ENCODE data around the gene PROM2. TPM values are rescaled to one million over a fixed set of nuclear protein-coding genes. Genes with fewer than 3 reads are reported as not detected.

PROM2 gene
- total and polyA plus RNA-seq, 4 experiments from 2014 or later = 0.87 to 1.1 TPM; not detected in 2

DNA sequence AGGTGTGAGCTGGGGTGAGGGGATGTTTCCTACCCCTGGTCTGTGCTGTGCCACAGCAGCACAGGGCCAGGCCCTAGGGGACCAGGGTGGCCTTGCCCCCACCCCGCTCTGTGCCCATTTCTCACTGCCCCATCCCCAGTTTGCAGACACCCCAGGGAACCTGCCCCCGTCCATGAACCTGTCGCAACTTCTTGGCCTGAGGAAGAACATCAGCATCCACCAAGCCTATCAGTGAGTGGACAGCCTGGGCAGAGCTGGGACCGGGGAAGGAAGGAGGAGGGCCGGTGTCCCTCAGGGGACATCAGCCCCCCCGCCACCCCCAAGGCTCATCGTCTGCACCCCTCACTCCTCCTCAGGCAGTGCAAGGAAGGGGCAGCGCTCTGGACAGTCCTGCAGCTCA is 7.5 kb downstream of the PROM2 start:
- Mint-ChIP-seq H3K27me3 (no peaks in the 10 kb centered on the region), H3K4me3 (no peak overlapping the region), H3K27ac (peak overlapping the region in 1 of 7 donors; percentile 43), H3K4me1 (no peaks in the 10 kb centered on the region), H3K9me3 (peaks cover 0 to 2% (median 0%) of the 10 kb centered on the region in 8 donors), H3K36me3 (no peaks in the 10 kb centered on the region)
- no peaks in the 10 kb centered on the region for H3K27me3 ChIP-seq (ENCODE audit: insufficient read depth, low read length)
- H3K4me3 ChIP-seq (ENCODE audit: low read length in 2 of 2) = no peak overlapping the region
- H3K9me3 ChIP-seq (ENCODE audit: control insufficient read depth in 1 of 2, low read length in 2 of 2) = no peaks in the 10 kb centered on the region
- DNase-seq = no peak
- intact Hi-C loops (cut with micrococcal nuclease) = no loop called here
- no peaks in the 10 kb centered on the region for H3K4me1 ChIP-seq (ENCODE audit: insufficient read depth, low read length)
- CTCF ChIA-PET (ENCODE audit: partially characterized antibody) = no interaction called here
- POLR2A ChIA-PET (ENCODE audit: partially characterized antibody) = no interaction called here
- no peak overlapping the region for H3K27ac ChIP-seq (ENCODE audit: low read depth, low read length)
- no peaks in the 10 kb centered on the region for H3K36me3 ChIP-seq (ENCODE audit: insufficient read depth, low read length)

DNA sequence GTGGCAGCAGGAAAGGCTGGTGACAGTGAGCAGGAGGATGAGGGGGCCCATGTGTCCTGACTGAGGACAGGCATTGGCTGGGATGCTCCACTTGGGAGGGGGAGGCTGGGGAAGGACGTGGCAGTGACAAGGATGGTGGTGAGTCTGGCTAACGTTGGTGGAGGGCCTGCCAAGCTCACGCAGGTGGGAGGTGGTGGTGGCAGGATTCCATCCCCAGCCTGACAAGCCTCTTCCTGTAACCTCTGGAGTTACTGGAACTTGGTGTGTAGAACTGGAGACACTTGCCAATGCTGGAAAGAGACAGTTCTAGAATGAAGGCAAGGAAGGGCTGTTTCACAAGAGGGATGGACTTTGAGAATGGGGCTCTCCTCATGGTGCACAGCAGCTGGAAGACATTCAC is 8.2 kb downstream of the PROM2 start:
- DNase-seq = no peak
- Histone ChIP-seq H3K4me1 (ENCODE audit: insufficient read depth, low read length) (no peaks in the 10 kb centered on the region), H3K36me3 (ENCODE audit: insufficient read depth, low read length) (no peaks in the 10 kb centered on the region), H3K27me3 (ENCODE audit: insufficient read depth, low read length) (no peaks in the 10 kb centered on the region), H3K27ac (ENCODE audit: low read depth, low read length) (no peak overlapping the region), H3K9me3 (ENCODE audit: control insufficient read depth in 1 of 2, low read length in 2 of 2) (no peaks in the 10 kb centered on the region), H3K4me3 (ENCODE audit: low read length in 2 of 2) (no peak overlapping the region)
- no peak overlapping the region for H3K27ac Mint-ChIP-seq
- no peaks in the 10 kb centered on the region for H3K4me1 Mint-ChIP-seq
- no peak overlapping the region for H3K4me3 Mint-ChIP-seq
- no peaks in the 10 kb centered on the region for H3K27me3 Mint-ChIP-seq
- intact Hi-C loops (cut with micrococcal nuclease) = no loop called here
- peaks cover 0 to 2% (median 0%) of the 10 kb centered on the region in 8 donors for H3K9me3 Mint-ChIP-seq
- no peaks in the 10 kb centered on the region for H3K36me3 Mint-ChIP-seq
- POLR2A ChIA-PET (ENCODE audit: partially characterized antibody) = no interaction called here
- CTCF ChIA-PET (ENCODE audit: partially characterized antibody) = no interaction called here

DNA sequence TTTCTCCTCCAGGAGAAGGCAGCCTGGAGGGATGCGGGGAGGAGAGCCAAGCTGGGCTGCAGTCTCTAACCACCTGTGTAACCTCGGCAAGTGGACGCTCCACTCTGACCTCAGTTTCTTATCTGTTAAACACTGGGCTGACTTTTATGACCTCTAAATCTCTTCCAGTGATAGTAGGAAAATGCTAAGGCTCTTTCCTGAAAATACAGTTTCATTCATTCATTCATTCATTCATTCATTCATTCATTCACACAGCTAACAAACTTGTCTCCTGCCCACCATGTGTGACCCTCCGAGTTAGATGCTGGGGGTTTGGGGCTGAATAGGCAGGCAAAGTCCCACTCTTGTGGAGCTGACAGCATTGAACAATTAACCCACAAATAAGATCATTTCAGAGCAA is 9.3 kb downstream of the PROM2 start:
- H3K36me3 Mint-ChIP-seq = no peaks in the 10 kb centered on the region
- no peaks in the 10 kb centered on the region for H3K4me1 ChIP-seq (ENCODE audit: insufficient read depth, low read length)
- intact Hi-C loops (cut with micrococcal nuclease) = no loop called here
- H3K27me3 Mint-ChIP-seq = no peaks in the 10 kb centered on the region
- H3K4me3 Mint-ChIP-seq = no peak overlapping the region
- H3K4me3 ChIP-seq (ENCODE audit: low read length in 2 of 2) = no peak overlapping the region
- no peaks in the 10 kb centered on the region for H3K9me3 Mint-ChIP-seq
- no peak for DNase-seq
- H3K4me1 Mint-ChIP-seq = no peaks in the 10 kb centered on the region
- no peak overlapping the region for H3K27ac Mint-ChIP-seq
- H3K27ac ChIP-seq (ENCODE audit: low read depth, low read length) = no peak overlapping the region
- H3K9me3 ChIP-seq (ENCODE audit: control insufficient read depth in 1 of 2, low read length in 2 of 2) = no peaks in the 10 kb centered on the region
- no peaks in the 10 kb centered on the region for H3K27me3 ChIP-seq (ENCODE audit: insufficient read depth, low read length)
- ChIA-PET POLR2A (ENCODE audit: partially characterized antibody) (no interaction called here), CTCF (ENCODE audit: partially characterized antibody) (no interaction called here)
- H3K36me3 ChIP-seq (ENCODE audit: insufficient read depth, low read length) = no peaks in the 10 kb centered on the region

DNA sequence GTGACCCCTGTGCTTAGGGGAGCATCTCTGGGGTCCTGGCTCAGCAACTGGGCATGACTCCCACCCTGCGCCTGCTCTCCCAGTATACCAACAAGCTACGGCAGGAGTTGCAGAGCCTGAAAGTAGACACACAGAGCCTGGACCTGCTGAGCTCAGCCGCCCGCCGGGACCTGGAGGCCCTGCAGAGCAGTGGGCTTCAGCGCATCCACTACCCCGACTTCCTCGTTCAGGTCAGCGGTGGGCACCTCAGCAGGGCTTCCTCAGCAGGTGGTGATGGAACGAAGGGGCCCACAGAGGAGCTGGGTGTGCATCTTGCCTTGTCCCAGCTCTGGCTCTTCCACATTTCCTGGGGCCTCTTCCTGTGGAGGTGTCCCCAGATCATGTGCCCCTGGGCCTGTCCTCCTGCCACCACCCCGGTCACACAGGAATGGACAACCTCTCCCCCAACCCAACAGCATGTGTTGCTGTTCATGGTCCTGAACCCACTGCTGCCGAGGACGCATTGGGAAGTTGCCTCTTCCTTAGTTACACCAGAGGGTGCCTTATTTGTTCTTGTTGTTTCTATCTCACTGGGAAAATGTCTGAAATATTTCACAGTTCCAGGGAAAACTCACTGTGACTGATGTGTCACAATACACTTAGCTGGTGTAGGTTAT is 10.8 kb downstream of the PROM2 start:
- no peak overlapping the region for H3K27ac Mint-ChIP-seq
- no peaks in the 10 kb centered on the region for H3K27me3 Mint-ChIP-seq
- Histone ChIP-seq H3K36me3 (ENCODE audit: insufficient read depth, low read length) (no peaks in the 10 kb centered on the region), H3K9me3 (ENCODE audit: control insufficient read depth in 1 of 2, low read length in 2 of 2) (no peaks in the 10 kb centered on the region), H3K27me3 (ENCODE audit: insufficient read depth, low read length) (no peaks in the 10 kb centered on the region), H3K27ac (ENCODE audit: low read depth, low read length) (no peak overlapping the region), H3K4me3 (ENCODE audit: low read length in 2 of 2) (no peak overlapping the region), H3K4me1 (ENCODE audit: insufficient read depth, low read length) (no peaks in the 10 kb centered on the region)
- peaks cover 0 to 2% (median under 1%) of the 10 kb centered on the region in 8 donors for H3K9me3 Mint-ChIP-seq
- no peaks in the 10 kb centered on the region for H3K4me1 Mint-ChIP-seq
- no peak overlapping the region for H3K4me3 Mint-ChIP-seq
- H3K36me3 Mint-ChIP-seq = peaks cover 0 to under 1% of the 10 kb centered on the region in 2 donors
- DNase-seq = no peak
- intact Hi-C loops (cut with micrococcal nuclease) = no loop called here
- POLR2A ChIA-PET (ENCODE audit: partially characterized antibody) = no interaction called here
- CTCF ChIA-PET (ENCODE audit: partially characterized antibody) = no interaction called here

DNA sequence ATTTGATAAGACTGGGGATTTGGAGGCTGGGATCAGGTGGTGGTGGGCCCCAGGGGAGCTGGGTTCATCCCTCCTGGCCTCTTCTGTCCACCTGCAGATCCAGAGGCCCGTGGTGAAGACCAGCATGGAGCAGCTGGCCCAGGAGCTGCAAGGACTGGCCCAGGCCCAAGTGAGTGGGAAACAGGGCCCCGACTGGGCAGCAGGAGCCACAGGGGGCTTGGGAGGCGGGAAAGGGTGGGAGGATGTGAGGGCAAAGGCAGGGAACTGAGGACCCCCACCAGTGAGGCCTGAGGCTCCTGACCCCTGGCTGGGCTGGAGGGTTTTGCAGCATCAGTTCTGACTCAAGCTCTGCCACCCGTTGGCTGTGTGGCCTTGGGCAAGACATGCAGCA is 11.3 kb downstream of the PROM2 start:
- no peaks in the 10 kb centered on the region for H3K4me1 ChIP-seq (ENCODE audit: insufficient read depth, low read length)
- DNase-seq = no peak
- CTCF ChIA-PET (ENCODE audit: partially characterized antibody) = no interaction called here
- POLR2A ChIA-PET (ENCODE audit: partially characterized antibody) = no interaction called here
- H3K27me3 Mint-ChIP-seq = no peaks in the 10 kb centered on the region
- peaks cover 0 to 7% (median 5%) of the 10 kb centered on the region in 8 donors for H3K9me3 Mint-ChIP-seq
- no peaks in the 10 kb centered on the region for H3K27me3 ChIP-seq (ENCODE audit: insufficient read depth, low read length)
- no peak overlapping the region for H3K27ac Mint-ChIP-seq
- H3K27ac ChIP-seq (ENCODE audit: low read depth, low read length) = no peak overlapping the region
- H3K4me3 ChIP-seq (ENCODE audit: low read length in 2 of 2) = no peak overlapping the region
- intact Hi-C loops (cut with micrococcal nuclease) = no loop called here
- no peaks in the 10 kb centered on the region for H3K4me1 Mint-ChIP-seq
- peaks cover 0 to 4% of the 10 kb centered on the region in 2 donors for H3K36me3 Mint-ChIP-seq
- no peaks in the 10 kb centered on the region for H3K9me3 ChIP-seq (ENCODE audit: control insufficient read depth in 1 of 2, low read length in 2 of 2)
- H3K36me3 ChIP-seq (ENCODE audit: insufficient read depth, low read length) = no peaks in the 10 kb centered on the region
- H3K4me3 Mint-ChIP-seq = no peak overlapping the region

DNA sequence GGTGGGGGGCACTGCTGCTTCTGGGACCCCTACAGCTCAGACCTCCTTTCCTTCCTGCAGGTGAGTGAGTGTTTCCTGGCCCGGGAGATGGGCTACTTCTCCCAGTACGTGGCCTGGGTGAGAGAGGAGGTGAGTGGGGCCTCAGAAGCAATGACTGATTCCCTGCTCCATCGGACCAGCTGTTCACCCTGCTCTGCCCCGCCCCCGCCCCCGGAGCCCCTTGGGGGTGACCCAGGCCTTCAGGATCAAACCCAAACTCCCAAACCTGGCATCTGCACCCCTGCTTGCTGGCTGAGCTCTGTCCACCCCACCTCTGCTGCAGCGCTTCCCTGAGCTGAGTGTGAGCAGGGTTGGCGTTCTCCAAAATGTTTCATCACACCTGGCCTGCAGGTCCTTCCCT is 13.1 kb downstream of the PROM2 start:
- POLR2A ChIA-PET (ENCODE audit: partially characterized antibody) = no interaction called here
- H3K9me3 Mint-ChIP-seq = peaks cover 0 to 24% (median 15%) of the 10 kb centered on the region in 8 donors
- H3K4me3 ChIP-seq (ENCODE audit: low read length in 2 of 2) = no peak overlapping the region
- H3K27me3 ChIP-seq (ENCODE audit: insufficient read depth, low read length) = no peaks in the 10 kb centered on the region
- peaks cover 0 to 6% of the 10 kb centered on the region in 2 donors for H3K9me3 ChIP-seq (ENCODE audit: control insufficient read depth in 1 of 2, low read length in 2 of 2)
- no peaks in the 10 kb centered on the region for H3K4me1 Mint-ChIP-seq
- DNase-seq = no peak
- no peaks in the 10 kb centered on the region for H3K27me3 Mint-ChIP-seq
- H3K4me1 ChIP-seq (ENCODE audit: insufficient read depth, low read length) = no peaks in the 10 kb centered on the region
- H3K27ac Mint-ChIP-seq = no peak overlapping the region
- intact Hi-C loops (cut with micrococcal nuclease) = no loop called here
- H3K27ac ChIP-seq (ENCODE audit: low read depth, low read length) = no peak overlapping the region
- no peaks in the 10 kb centered on the region for H3K36me3 ChIP-seq (ENCODE audit: insufficient read depth, low read length)
- peaks cover 0 to 4% of the 10 kb centered on the region in 2 donors for H3K36me3 Mint-ChIP-seq
- H3K4me3 Mint-ChIP-seq = no peak overlapping the region
- CTCF ChIA-PET (ENCODE audit: partially characterized antibody) = no interaction called here

DNA sequence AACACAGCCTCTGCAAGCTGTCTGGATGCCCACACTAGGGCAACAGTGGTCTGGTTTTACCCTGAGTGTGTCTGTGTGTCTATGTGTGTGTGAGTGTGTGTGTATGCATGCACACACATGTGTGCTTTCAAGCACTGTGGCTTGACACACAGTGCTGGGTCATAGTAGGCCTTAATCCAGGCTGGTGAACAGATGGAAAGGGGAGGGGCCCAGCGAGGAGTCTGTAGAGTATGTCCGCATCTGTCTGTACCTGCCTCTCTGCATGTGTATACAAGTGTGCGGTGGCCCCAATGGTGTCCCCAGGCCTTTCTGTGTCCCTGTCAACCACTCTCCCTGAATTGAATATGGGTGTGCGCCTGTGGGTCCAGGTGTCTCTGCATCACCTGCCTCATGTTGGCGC is 13.6 kb downstream of the PROM2 start:
- intact Hi-C loops (cut with micrococcal nuclease) = no loop called here
- no peak overlapping the region for H3K4me3 Mint-ChIP-seq

DNA sequence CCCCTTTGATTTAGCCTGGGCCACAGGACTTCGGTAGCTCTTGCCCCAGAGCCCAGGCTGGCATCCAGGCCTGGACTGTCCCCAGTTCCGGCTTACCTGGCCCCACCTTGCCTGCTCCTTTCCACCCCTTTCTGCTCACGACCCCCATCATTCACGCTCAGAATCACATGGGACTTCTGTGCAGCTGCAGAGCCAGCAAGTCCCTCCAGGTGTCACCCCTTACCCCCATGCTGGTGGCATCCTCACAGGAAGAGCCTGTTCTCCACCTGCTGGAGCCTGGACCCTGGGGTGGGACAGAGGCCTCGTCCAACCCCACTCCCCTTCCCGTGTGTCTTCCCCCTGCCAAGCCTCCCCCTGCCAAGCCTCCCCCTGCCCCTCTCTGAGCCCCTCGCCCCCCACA is 15.0 kb downstream of the PROM2 start:
- POLR2A ChIA-PET (ENCODE audit: partially characterized antibody) = no interaction called here
- Mint-ChIP-seq H3K27ac (no peak overlapping the region), H3K36me3 (peaks cover 0 to 4% of the 10 kb centered on the region in 2 donors), H3K4me3 (no peak overlapping the region), H3K4me1 (no peaks in the 10 kb centered on the region), H3K9me3 (peaks cover 0 to 26% (median 16%) of the 10 kb centered on the region in 8 donors), H3K27me3 (no peaks in the 10 kb centered on the region)
- Histone ChIP-seq H3K4me3 (ENCODE audit: low read length in 2 of 2) (no peak overlapping the region), H3K4me1 (ENCODE audit: insufficient read depth, low read length) (no peaks in the 10 kb centered on the region), H3K27ac (ENCODE audit: low read depth, low read length) (no peak overlapping the region), H3K9me3 (ENCODE audit: control insufficient read depth in 1 of 2, low read length in 2 of 2) (peaks cover 0 to 6% of the 10 kb centered on the region in 2 donors), H3K27me3 (ENCODE audit: insufficient read depth, low read length) (no peaks in the 10 kb centered on the region), H3K36me3 (ENCODE audit: insufficient read depth, low read length) (no peaks in the 10 kb centered on the region)
- intact Hi-C loops (cut with micrococcal nuclease) = no loop called here
- CTCF ChIA-PET (ENCODE audit: partially characterized antibody) = no interaction called here
- DNase-seq = no peak

More for the DNA sequence above, 13.6 kb downstream of the PROM2 start:
- H3K27ac ChIP-seq (ENCODE audit: low read depth, low read length) = no peak overlapping the region
- Mint-ChIP-seq H3K4me1 (no peaks in the 10 kb centered on the region), H3K9me3 (peaks cover 0 to 26% (median 16%) of the 10 kb centered on the region in 8 donors), H3K36me3 (peaks cover 0 to 4% of the 10 kb centered on the region in 2 donors), H3K27ac (no peak overlapping the region), H3K27me3 (no peaks in the 10 kb centered on the region)
- POLR2A ChIA-PET (ENCODE audit: partially characterized antibody) = no interaction called here
- no peaks in the 10 kb centered on the region for H3K36me3 ChIP-seq (ENCODE audit: insufficient read depth, low read length)
- H3K4me3 ChIP-seq (ENCODE audit: low read length in 2 of 2) = no peak overlapping the region
- H3K9me3 ChIP-seq (ENCODE audit: control insufficient read depth in 1 of 2, low read length in 2 of 2) = peaks cover 0 to 6% of the 10 kb centered on the region in 2 donors
- H3K27me3 ChIP-seq (ENCODE audit: insufficient read depth, low read length) = no peaks in the 10 kb centered on the region
- DNase-seq = no peak
- no peaks in the 10 kb centered on the region for H3K4me1 ChIP-seq (ENCODE audit: insufficient read depth, low read length)
- CTCF ChIA-PET (ENCODE audit: partially characterized antibody) = no interaction called here

Data from CD4-positive, alpha-beta memory T cell (primary cell).